ENCODE measurements around the gene TRAIP.

GRCh38 chr3:49873623-49874022, 17.3 kb upstream of the TRAIP start:
- TF ChIP-seq TAF1 (IDR thresholded peaks at IDR 0.05; ENCODE audit: low read depth, low read length) (no peak), POLR2AphosphoS5 (IDR thresholded peaks at IDR 0.05; ENCODE audit: low read depth, low read length) (no peak), POLR2A (IDR thresholded peaks at IDR 0.05; ENCODE audit: low read depth, low read length) (no peak), SPI1 (IDR thresholded peaks at IDR 0.05; ENCODE audit: low read depth, low read length) (no peak), PAX5 (IDR thresholded peaks at IDR 0.05; ENCODE audit: insufficient read depth, low read length, severe bottlenecking) (no peak), POU2F2 (IDR thresholded peaks at IDR 0.05; ENCODE audit: low read depth, low read length) (no peak)

All from GM12891 (cell line).